ENCODE results near the gene ADAMTS12. TPM values are rescaled to one million over a fixed set of nuclear protein-coding genes. Genes with fewer than 3 reads are reported as not detected.
A peak's percentile ranks its signal among the peaks of the same experiment; 100 is the strongest.

The ADAMTS12 gene
- total RNA-seq, 4 donors from 2014 or later: 0.49 to 3.1 (median 2.5) TPM

- in situ Hi-C loops (cut with MboI; ENCODE audit: low sequenced_read_pairs in 4 of 4): no loop called here
- H3K4me1 ChIP-seq: no peaks in the 10 kb centered on the region
- intact Hi-C loops (cut with DNase I; ENCODE audit: low total_unique reads): no loop called here
- no peak overlapping the region for H3K4me3 ChIP-seq
- DNase-seq (peak in 1 of 2 donors; percentile 13), ATAC-seq (peak; percentile 66 to 74)
- no peaks in the 10 kb centered on the region for H3K9me3 ChIP-seq
- H3K36me3 ChIP-seq: no peaks in the 10 kb centered on the region
- no peaks in the 10 kb centered on the region for H3K27me3 ChIP-seq
- TF ChIP-seq POLR2A (IDR thresholded peaks at IDR 0.05): no peak
- TF ChIP-seq, protein P1, sequence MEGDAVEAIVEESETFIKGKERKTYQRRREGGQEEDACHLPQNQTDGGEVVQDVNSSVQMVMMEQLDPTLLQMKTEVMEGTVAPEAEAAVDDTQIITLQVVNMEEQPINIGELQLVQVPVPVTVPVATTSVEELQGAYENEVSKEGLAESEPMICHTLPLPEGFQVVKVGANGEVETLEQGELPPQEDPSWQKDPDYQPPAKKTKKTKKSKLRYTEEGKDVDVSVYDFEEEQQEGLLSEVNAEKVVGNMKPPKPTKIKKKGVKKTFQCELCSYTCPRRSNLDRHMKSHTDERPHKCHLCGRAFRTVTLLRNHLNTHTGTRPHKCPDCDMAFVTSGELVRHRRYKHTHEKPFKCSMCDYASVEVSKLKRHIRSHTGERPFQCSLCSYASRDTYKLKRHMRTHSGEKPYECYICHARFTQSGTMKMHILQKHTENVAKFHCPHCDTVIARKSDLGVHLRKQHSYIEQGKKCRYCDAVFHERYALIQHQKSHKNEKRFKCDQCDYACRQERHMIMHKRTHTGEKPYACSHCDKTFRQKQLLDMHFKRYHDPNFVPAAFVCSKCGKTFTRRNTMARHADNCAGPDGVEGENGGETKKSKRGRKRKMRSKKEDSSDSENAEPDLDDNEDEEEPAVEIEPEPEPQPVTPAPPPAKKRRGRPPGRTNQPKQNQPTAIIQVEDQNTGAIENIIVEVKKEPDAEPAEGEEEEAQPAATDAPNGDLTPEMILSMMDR (IDR thresholded peaks at IDR 0.05 in 4 of 5, conservative IDR thresholded peaks at IDR 0.05 in 1 of 5): no peak
- H3K27ac ChIP-seq: no peak overlapping the region
Observed at GRCh38 chr5:33690374-33691135, 201.2 kb downstream of the ADAMTS12 start.

DNA sequence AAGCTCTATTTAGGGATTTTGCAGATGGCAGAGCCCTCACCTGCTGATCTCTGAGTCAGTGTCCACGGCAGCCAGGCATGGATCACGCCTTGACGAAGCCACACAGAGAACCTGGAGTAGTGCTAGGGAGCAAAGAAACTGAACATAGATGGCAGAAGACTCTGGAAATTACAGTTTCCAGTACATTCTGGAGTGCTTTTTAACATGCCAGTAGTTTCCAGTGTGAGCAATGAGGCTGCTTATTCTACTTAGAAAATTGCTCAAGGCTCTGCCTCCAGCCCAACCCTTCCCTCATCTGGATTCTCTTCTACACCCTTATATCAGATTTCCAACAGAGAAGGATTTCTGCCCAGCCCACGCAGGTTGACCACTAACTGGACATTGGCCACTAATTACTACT is 203.3 kb downstream of the ADAMTS12 start:
- no peaks in the 10 kb centered on the region for H3K36me3 ChIP-seq
- TF ChIP-seq, protein P1 (IDR thresholded peaks at IDR 0.05 in 4 of 5, conservative IDR thresholded peaks at IDR 0.05 in 1 of 5): no peak
- no peak for TF ChIP-seq POLR2A (IDR thresholded peaks at IDR 0.05)
- no peak overlapping the region for H3K27ac ChIP-seq
- H3K4me3 ChIP-seq: no peak overlapping the region
- ATAC-seq (no peak), DNase-seq (no peak)
- H3K27me3 ChIP-seq: no peaks in the 10 kb centered on the region
- no peaks in the 10 kb centered on the region for H3K9me3 ChIP-seq
- intact Hi-C loops (cut with DNase I; ENCODE audit: low total_unique reads) (no loop called here), in situ Hi-C loops (cut with MboI; ENCODE audit: low sequenced_read_pairs in 4 of 4) (no loop called here)
- no peaks in the 10 kb centered on the region for H3K4me1 ChIP-seq

DNA sequence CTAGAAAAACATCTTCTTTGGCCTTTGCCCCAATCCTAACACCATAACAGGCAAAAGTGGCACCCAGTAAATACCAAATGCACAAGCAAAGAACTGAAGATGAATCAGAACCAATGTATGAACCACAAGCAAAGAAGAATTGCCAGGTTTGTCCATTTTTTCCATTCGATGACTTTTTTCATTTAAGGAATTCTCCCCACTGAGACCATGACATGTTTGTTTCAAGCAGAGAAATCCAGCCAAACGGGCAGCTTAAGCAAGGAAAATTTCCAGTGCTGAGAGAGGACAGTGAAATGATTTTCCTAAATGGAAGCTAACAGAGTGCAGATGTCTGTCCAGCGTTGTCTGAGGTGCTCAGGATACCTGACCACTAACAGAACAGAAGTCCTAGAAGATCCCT is 203.7 kb downstream of the ADAMTS12 start:
- no peaks in the 10 kb centered on the region for H3K27me3 ChIP-seq
- TF ChIP-seq, protein P1 (IDR thresholded peaks at IDR 0.05 in 4 of 5, conservative IDR thresholded peaks at IDR 0.05 in 1 of 5): no peak
- no peak for TF ChIP-seq POLR2A (IDR thresholded peaks at IDR 0.05)
- ATAC-seq (no peak), DNase-seq (no peak)
- no peaks in the 10 kb centered on the region for H3K9me3 ChIP-seq
- in situ Hi-C loops (cut with MboI; ENCODE audit: low sequenced_read_pairs in 4 of 4) (no loop called here), intact Hi-C loops (cut with DNase I; ENCODE audit: low total_unique reads) (no loop called here)
- H3K4me1 ChIP-seq: no peaks in the 10 kb centered on the region
- H3K4me3 ChIP-seq: no peak overlapping the region
- no peak overlapping the region for H3K27ac ChIP-seq
- H3K36me3 ChIP-seq: no peaks in the 10 kb centered on the region

GRCh38 chr5:33685873-33686755 is 205.7 kb downstream of the ADAMTS12 start:
- H3K36me3 ChIP-seq: no peaks in the 10 kb centered on the region
- ATAC-seq (no peak), DNase-seq (no peak)
- intact Hi-C loops (cut with DNase I; ENCODE audit: low total_unique reads): no loop called here
- no peaks in the 10 kb centered on the region for H3K9me3 ChIP-seq
- no peaks in the 10 kb centered on the region for H3K27me3 ChIP-seq
- in situ Hi-C loops (cut with MboI; ENCODE audit: low sequenced_read_pairs in 4 of 4): no loop called here
- no peak overlapping the region for H3K27ac ChIP-seq
- TF ChIP-seq, protein P1 (IDR thresholded peaks at IDR 0.05 in 4 of 5, conservative IDR thresholded peaks at IDR 0.05 in 1 of 5): no peak
- TF ChIP-seq POLR2A (IDR thresholded peaks at IDR 0.05): no peak
- H3K4me1 ChIP-seq: no peaks in the 10 kb centered on the region
- H3K4me3 ChIP-seq: no peak overlapping the region
